Neural cell (in vitro differentiated cells): ENCODE measurements around the gene ARSI. TPM values are rescaled to one million over a fixed set of nuclear protein-coding genes. Genes with fewer than 3 reads are reported as not detected.

Source experiments
- H2AFZ ChIP-seq: fragments of 200-600, 300-800 bp; sonication (generic), shearing (Covaris generic); 2 replicates; pipeline ENCODE4 v1.6.0; 2014; ENCODE audit warnings: low read depth, mild to moderate bottlenecking, antibody characterized with exemption, low read length, moderate library complexity
- H3F3A ChIP-seq: fragments of 200-600 bp; shearing (Covaris generic); 2 replicates; pipeline ENCODE4 v1.6.1; 2016; ENCODE audit warnings: mild to moderate bottlenecking, moderate library complexity, mixed read lengths, antibody characterized with exemption, low read length; ENCODE audit not compliant: insufficient read depth, poor library complexity, severe bottlenecking
- H3K27ac ChIP-seq: fragments of 200-600, 300-800 bp; sonication (generic), shearing (Covaris generic); 2 replicates; pipeline ENCODE4 v1.5.1; 2014; ENCODE audit warnings: mild to moderate bottlenecking, low read length, moderate library complexity
- H3K27me3 ChIP-seq: fragments of 300-800, 200-600 bp; sonication (generic), shearing (Covaris generic); 2 replicates; pipeline ENCODE4 v1.6.0; 2014; ENCODE audit warnings: mild to moderate bottlenecking, low read depth, low read length, moderate library complexity; ENCODE audit not compliant: insufficient read depth
- H3K36me3 ChIP-seq: fragments of 300-800, 200-600 bp; sonication (generic), shearing (Covaris generic); 2 replicates; pipeline ENCODE4 v1.5.1; 2014; ENCODE audit warnings: mild to moderate bottlenecking, antibody characterized with exemption, low read length, moderate library complexity; ENCODE audit not compliant: insufficient read depth
- H3K4me2 ChIP-seq: fragments of 300-800, 200-600 bp; sonication (generic), shearing (Covaris generic); 2 replicates; pipeline ENCODE4 v1.6.0; 2014; ENCODE audit warnings: mild to moderate bottlenecking, low read length
- H3K4me3 ChIP-seq: fragments of 300-800, 200-600 bp; sonication (generic), shearing (Covaris generic); 2 replicates; pipeline ENCODE4 v1.5.1; 2014; ENCODE audit warnings: mild to moderate bottlenecking, low read length, moderate library complexity
- H3K79me2 ChIP-seq: fragments of 200-600 bp; shearing (Covaris generic); replicated peaks from 2 replicates; pipeline ENCODE4 v1.6.0; 2014; ENCODE audit warnings: mild to moderate bottlenecking, low read length, moderate library complexity; ENCODE audit not compliant: insufficient read depth
- H3K9ac ChIP-seq: fragments of 300-800, 200-600 bp; sonication (generic), shearing (Covaris generic); 2 replicates; pipeline ENCODE4 v1.6.1; 2016; ENCODE audit warnings: mild to moderate bottlenecking, low read length, mixed read lengths
- H3K9me2 ChIP-seq: fragments of 200-600 bp; shearing (Covaris generic); 2 replicates; pipeline ENCODE4 v1.6.1; 2016; ENCODE audit warnings: mild to moderate bottlenecking, low read length, mixed read lengths; ENCODE audit not compliant: insufficient read depth
- H3K9me3 ChIP-seq: fragments of 200-600, 300-800 bp; sonication (generic), shearing (Covaris generic); 2 replicates; pipeline ENCODE4 v1.6.1; 2016; ENCODE audit warnings: mild to moderate bottlenecking, mixed run types, low read length, moderate library complexity, mixed read lengths
- H4K20me1 ChIP-seq: fragments of 200-600 bp; shearing (Covaris generic); 2 replicates; pipeline ENCODE4 v1.6.1; 2016; ENCODE audit warnings: mild to moderate bottlenecking, mixed run types; ENCODE audit not compliant: insufficient read depth
- EP300 ChIP-seq: fragments of 450-650 bp; conservative IDR thresholded peaks from 2 replicates; pipeline ENCODE4 v1.6.1; 2014; ENCODE audit warnings: antibody characterized with exemption, mild to moderate bottlenecking, moderate library complexity; ENCODE audit not compliant: poor library complexity, severe bottlenecking
- EZH2 ChIP-seq: fragments of 200-600, 300-800 bp; shearing (Covaris generic), sonication (generic); IDR thresholded peaks from 2 replicates; pipeline ENCODE4 v1.6.1; 2014; ENCODE audit warnings: antibody characterized with exemption, low read length, borderline replicate concordance, mild to moderate bottlenecking; ENCODE audit not compliant: insufficient read depth, poor library complexity, severe bottlenecking
- MXI1 ChIP-seq: fragments of 450-650 bp; conservative IDR thresholded peaks from 2 replicates; pipeline ENCODE4 v1.6.1; 2014; ENCODE audit warnings: antibody characterized with exemption, mild to moderate bottlenecking; ENCODE audit not compliant: poor library complexity, severe bottlenecking
- POLR2AphosphoS5 ChIP-seq: IDR thresholded peaks from 2 replicates; pipeline ENCODE4 v1.6.1; 2012
- RAD21 ChIP-seq: fragments of 450-650 bp; conservative IDR thresholded peaks from 2 replicates; pipeline ENCODE4 v1.6.1; 2014; ENCODE audit warnings: antibody characterized with exemption, mild to moderate bottlenecking, moderate library complexity
- REST ChIP-seq: IDR thresholded peaks from 2 replicates; pipeline ENCODE4 v1.6.1; 2012; ENCODE audit warnings: borderline replicate concordance
- SMC3 ChIP-seq: fragments of 450-650 bp; conservative IDR thresholded peaks from 2 replicates; pipeline ENCODE4 v1.6.1; 2014; ENCODE audit warnings: antibody characterized with exemption, mild to moderate bottlenecking, moderate library complexity; ENCODE audit not compliant: poor library complexity
- TAF1 ChIP-seq: IDR thresholded peaks from 2 replicates; pipeline ENCODE4 v1.6.1; 2012; ENCODE audit warnings: low read depth
- polyA plus RNA-seq: library from polyadenylated mRNA; depleted of rRNA; stranded (reverse); fragments of >200 nt; gene quantifications from 2 replicates; pipeline ENCODE4 v1.2.3, GENCODE V29; 2014
- TF ChIP-seq, protein P1 (sequence below): fragments of 450-650 bp; IDR thresholded peaks from 2 replicates; pipeline ENCODE4 v1.5.1; 2014; ENCODE audit warnings: antibody characterized with exemption, mild to moderate bottlenecking, moderate library complexity; ENCODE audit not compliant: poor library complexity, severe bottlenecking

The ARSI gene
- polyA plus RNA-seq, 1 donor from 2014 or later = not detected

GRCh38 chr5:150313501-150313900 is 10.8 kb upstream of the ARSI start:
- Histone ChIP-seq H3K79me2 (no peaks in the 10 kb centered on the region), H3F3A (peaks cover 15% of the 10 kb centered on the region), H3K27ac (peak overlapping the region; percentile 75), H3K36me3 (no peaks in the 10 kb centered on the region), H3K27me3 (no peaks in the 10 kb centered on the region), H3K4me2 (no peak overlapping the region), H2AFZ (no peak overlapping the region), H4K20me1 (no peaks in the 10 kb centered on the region), H3K9me2 (no peaks in the 10 kb centered on the region), H3K9ac (no peak overlapping the region), H3K9me3 (no peaks in the 10 kb centered on the region), H3K4me3 (no peak overlapping the region)
- TF ChIP-seq TAF1 (no peak), REST (no peak), EZH2 (no peak), RAD21 (no peak), EP300 (no peak), SMC3 (no peak), POLR2AphosphoS5 (no peak), MXI1 (no peak)
- TF ChIP-seq, protein P1, sequence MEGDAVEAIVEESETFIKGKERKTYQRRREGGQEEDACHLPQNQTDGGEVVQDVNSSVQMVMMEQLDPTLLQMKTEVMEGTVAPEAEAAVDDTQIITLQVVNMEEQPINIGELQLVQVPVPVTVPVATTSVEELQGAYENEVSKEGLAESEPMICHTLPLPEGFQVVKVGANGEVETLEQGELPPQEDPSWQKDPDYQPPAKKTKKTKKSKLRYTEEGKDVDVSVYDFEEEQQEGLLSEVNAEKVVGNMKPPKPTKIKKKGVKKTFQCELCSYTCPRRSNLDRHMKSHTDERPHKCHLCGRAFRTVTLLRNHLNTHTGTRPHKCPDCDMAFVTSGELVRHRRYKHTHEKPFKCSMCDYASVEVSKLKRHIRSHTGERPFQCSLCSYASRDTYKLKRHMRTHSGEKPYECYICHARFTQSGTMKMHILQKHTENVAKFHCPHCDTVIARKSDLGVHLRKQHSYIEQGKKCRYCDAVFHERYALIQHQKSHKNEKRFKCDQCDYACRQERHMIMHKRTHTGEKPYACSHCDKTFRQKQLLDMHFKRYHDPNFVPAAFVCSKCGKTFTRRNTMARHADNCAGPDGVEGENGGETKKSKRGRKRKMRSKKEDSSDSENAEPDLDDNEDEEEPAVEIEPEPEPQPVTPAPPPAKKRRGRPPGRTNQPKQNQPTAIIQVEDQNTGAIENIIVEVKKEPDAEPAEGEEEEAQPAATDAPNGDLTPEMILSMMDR = no peak

- Histone ChIP-seq H3K9me3 (no peaks in the 10 kb centered on the region), H3K4me2 (no peak overlapping the region), H3K9ac (peak overlapping the region; percentile 21), H4K20me1 (no peaks in the 10 kb centered on the region), H3F3A (peaks cover 15% of the 10 kb centered on the region), H2AFZ (no peak overlapping the region), H3K36me3 (no peaks in the 10 kb centered on the region), H3K4me3 (peak overlapping the region; percentile 19), H3K27ac (peak overlapping the region; percentile 75), H3K27me3 (no peaks in the 10 kb centered on the region), H3K9me2 (no peaks in the 10 kb centered on the region), H3K79me2 (no peaks in the 10 kb centered on the region)
- TF ChIP-seq POLR2AphosphoS5 (peak; percentile 64), RAD21 (no peak), EP300 (peak; percentile 80)
These were observed 9.8 kb upstream of the ARSI start for GRCh38 chr5:150312518-150312917.
